Thoracic aorta (tissue), 2 donors: ENCODE measurements around the gene HDDC2. TPM values are rescaled to one million over a fixed set of nuclear protein-coding genes. Genes with fewer than 3 reads are reported as not detected.

Experiments
- ATAC-seq: fragments of 150-250 bp; one replicate; pipeline ENCODE4 v1.8.0; 2017; ENCODE audit warnings: low read depth; ENCODE audit not compliant: insufficient number of reproducible peaks, low FRiP score
- DNase-seq: peaks from one replicate; pipeline ENCODE4 v3.0.0-alpha.2; 2020; ENCODE audit warnings: low spot score
- H3K27ac ChIP-seq, 2 donors: fragments of 200-600 bp; sonication (generic); 1 replicate in 1 of 2; 2 replicates in 1 of 2; pipeline ENCODE4 v1.5.1; 2016; ENCODE audit warnings: mild to moderate bottlenecking in 2 of 2, moderate library complexity in 2 of 2
- H3K27me3 ChIP-seq: fragments of 200-600 bp; sonication (generic); replicated peaks from 2 replicates; pipeline ENCODE4 v1.6.0; 2016; ENCODE audit warnings: mild to moderate bottlenecking; ENCODE audit not compliant: insufficient read depth
- H3K36me3 ChIP-seq: fragments of 200-600 bp; sonication (generic); one replicate; pipeline ENCODE4 v1.5.1; 2016
- H3K4me1 ChIP-seq, 2 donors: fragments of 200-600 bp; sonication (generic); 1 replicate in 1 of 2; 2 replicates in 1 of 2; pipeline versions ENCODE4 v1.5.1 to v1.6.0; 2016; ENCODE audit warnings: low read depth in 2 of 2, mild to moderate bottlenecking in 1 of 2; ENCODE audit not compliant: control insufficient read depth in 1 of 2
- H3K4me3 ChIP-seq: fragments of 200-600 bp; sonication (generic); 2 replicates; pipeline ENCODE4 v1.5.1; 2016; ENCODE audit warnings: mild to moderate bottlenecking
- H3K9me3 ChIP-seq: fragments of 200-600 bp; sonication (generic); 2 replicates; pipeline ENCODE4 v1.5.1; 2016
- CTCF ChIP-seq: fragments of 200-600 bp; sonication (generic); IDR thresholded peaks from one replicate; pipeline ENCODE4 v1.5.1; 2019; ENCODE audit warnings: antibody characterized with exemption
- total RNA-seq, 2 donors: library from RNA; depleted of rRNA; stranded (reverse); fragments of >200 nt; gene quantifications; one replicate each; pipeline versions ENCODE4 v1.1.0 to v1.2.3, GENCODE V29; 2016

HDDC2 gene
- total RNA-seq, 2 donors from 2014 or later, result 39.9 TPM

GRCh38 chr6:125332664-125333063 is 30.9 kb upstream of the HDDC2 start:
- no peak overlapping the region for H3K4me3 ChIP-seq
- H3K9me3 ChIP-seq, result no peaks in the 10 kb centered on the region
- no peaks in the 10 kb centered on the region for H3K27me3 ChIP-seq
- H3K4me1 ChIP-seq, result peaks cover 0 to 9% of the 10 kb centered on the region in 2 donors
- no peak overlapping the region for H3K27ac ChIP-seq
- no peaks in the 10 kb centered on the region for H3K36me3 ChIP-seq
- TF ChIP-seq CTCF, result no peak
- ATAC-seq, result no peak
- no peak for DNase-seq

- ATAC-seq (no peak), DNase-seq (no peak)
- TF ChIP-seq CTCF, result no peak
- Histone ChIP-seq H3K4me1 (peaks cover 3 to 9% of the 10 kb centered on the region in 2 donors), H3K36me3 (no peaks in the 10 kb centered on the region), H3K4me3 (no peak overlapping the region), H3K27ac (no peak overlapping the region), H3K9me3 (no peaks in the 10 kb centered on the region), H3K27me3 (no peaks in the 10 kb centered on the region)
Observed at GRCh38 chr6:125325586-125325985, 23.8 kb upstream of the HDDC2 start.

GRCh38 chr6:125323376-125323775 is 21.6 kb upstream of the HDDC2 start:
- H3K9me3 ChIP-seq, result no peaks in the 10 kb centered on the region
- H3K4me3 ChIP-seq, result no peak overlapping the region
- no peak for TF ChIP-seq CTCF
- no peak overlapping the region for H3K27ac ChIP-seq
- ATAC-seq, result no peak
- H3K4me1 ChIP-seq, result peaks cover 3 to 9% of the 10 kb centered on the region in 2 donors
- H3K27me3 ChIP-seq, result no peaks in the 10 kb centered on the region
- no peaks in the 10 kb centered on the region for H3K36me3 ChIP-seq
- DNase-seq, result no peak

GRCh38 chr6:125316621-125317020 is 14.9 kb upstream of the HDDC2 start:
- no peak for TF ChIP-seq CTCF
- peak overlapping the region; percentile 51 for H3K4me3 ChIP-seq
- DNase-seq, result no peak
- peak; percentile 39 for ATAC-seq
- no peaks in the 10 kb centered on the region for H3K36me3 ChIP-seq
- no peaks in the 10 kb centered on the region for H3K9me3 ChIP-seq
- no peaks in the 10 kb centered on the region for H3K27me3 ChIP-seq
- H3K4me1 ChIP-seq, result peaks cover 0 to 30% of the 10 kb centered on the region in 2 donors
- H3K27ac ChIP-seq, result peak overlapping the region; percentile 22 to 43

- H3K4me1 ChIP-seq, result peaks cover 0 to 35% of the 10 kb centered on the region in 2 donors
- peak overlapping the region; percentile 10 to 43 for H3K27ac ChIP-seq
- H3K9me3 ChIP-seq, result no peaks in the 10 kb centered on the region
- ATAC-seq (no peak), DNase-seq (no peak)
- no peak for TF ChIP-seq CTCF
- no peaks in the 10 kb centered on the region for H3K36me3 ChIP-seq
- H3K27me3 ChIP-seq, result no peaks in the 10 kb centered on the region
- H3K4me3 ChIP-seq, result no peak overlapping the region
Observed at GRCh38 chr6:125315548-125315947, 13.8 kb upstream of the HDDC2 start.
